Erythroblast (primary cell): Measurements from ENCODE around the gene PALLD.

Experiments used
- DNase-seq, 2 experiments: peaks; one replicate each; lab custom pipeline; 2025; lab: John Stamatoyannopoulos, UW
- GATA1 ChIP-seq: IDR thresholded peaks from 2 replicates; pipeline ENCODE4 v1.6.1; 2011; ENCODE audit warnings: low read depth, mild to moderate bottlenecking, control low read depth, low read length, moderate library complexity
- POLR2A ChIP-seq: IDR thresholded peaks from 2 replicates; pipeline ENCODE4 v1.6.1; 2011; ENCODE audit warnings: mild to moderate bottlenecking, low read length

Gene PALLD

DNA sequence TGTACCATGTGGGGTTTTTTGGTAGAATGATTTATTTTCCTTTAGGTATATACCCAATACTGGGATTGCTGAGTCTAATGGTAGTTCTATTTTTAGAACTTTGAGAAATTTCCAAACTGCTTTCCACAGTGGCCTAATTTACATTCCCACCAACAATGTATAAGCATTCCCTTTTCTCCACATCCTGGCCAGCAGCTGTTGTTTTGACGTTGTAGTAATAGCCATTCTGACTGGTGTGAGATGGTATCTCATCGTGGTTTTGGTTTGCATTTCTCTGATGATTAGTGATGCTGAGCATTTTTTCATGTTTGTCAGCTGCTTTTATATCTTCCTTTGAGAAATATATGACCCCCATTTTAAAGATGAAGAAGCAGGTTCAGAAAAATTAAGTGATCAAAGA is 359.5 kb downstream of the PALLD start:
- TF ChIP-seq POLR2A, result no peak
- TF ChIP-seq GATA1, result no peak
- no peak for DNase-seq

- no peak for DNase-seq
These were observed 360.2 kb downstream of the PALLD start for GRCh38 chr4:168857009-168857408.

GRCh38 chr4:168857546-168858314 is 360.9 kb downstream of the PALLD start:
- DNase-seq, result no peak
- TF ChIP-seq GATA1, result no peak
- TF ChIP-seq POLR2A, result no peak

More at GRCh38 chr4:168857009-168857408, 360.2 kb downstream of the PALLD start:
- TF ChIP-seq POLR2A, result no peak
- TF ChIP-seq GATA1, result no peak

DNA sequence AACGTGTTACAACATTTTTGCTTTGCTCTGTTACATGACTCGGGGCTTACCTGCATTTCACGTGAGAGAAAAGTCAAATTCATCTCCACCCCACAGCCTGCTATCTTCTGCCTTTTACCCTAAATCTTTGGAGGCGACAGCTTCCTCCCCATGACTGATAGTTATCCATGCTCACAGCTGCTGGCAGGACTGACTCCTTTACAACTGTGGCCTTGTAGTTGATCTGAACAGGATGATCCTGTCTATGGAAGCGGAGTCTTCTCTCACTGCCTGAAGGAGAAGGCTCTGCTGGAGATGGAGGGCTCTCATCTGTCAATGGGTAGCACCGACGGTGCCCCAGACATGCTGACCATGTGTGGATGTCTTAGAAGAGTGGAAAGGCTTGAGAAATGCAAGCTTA is 362.2 kb downstream of the PALLD start:
- TF ChIP-seq GATA1, result no peak
- TF ChIP-seq POLR2A, result no peak
- DNase-seq, result no peak

DNA sequence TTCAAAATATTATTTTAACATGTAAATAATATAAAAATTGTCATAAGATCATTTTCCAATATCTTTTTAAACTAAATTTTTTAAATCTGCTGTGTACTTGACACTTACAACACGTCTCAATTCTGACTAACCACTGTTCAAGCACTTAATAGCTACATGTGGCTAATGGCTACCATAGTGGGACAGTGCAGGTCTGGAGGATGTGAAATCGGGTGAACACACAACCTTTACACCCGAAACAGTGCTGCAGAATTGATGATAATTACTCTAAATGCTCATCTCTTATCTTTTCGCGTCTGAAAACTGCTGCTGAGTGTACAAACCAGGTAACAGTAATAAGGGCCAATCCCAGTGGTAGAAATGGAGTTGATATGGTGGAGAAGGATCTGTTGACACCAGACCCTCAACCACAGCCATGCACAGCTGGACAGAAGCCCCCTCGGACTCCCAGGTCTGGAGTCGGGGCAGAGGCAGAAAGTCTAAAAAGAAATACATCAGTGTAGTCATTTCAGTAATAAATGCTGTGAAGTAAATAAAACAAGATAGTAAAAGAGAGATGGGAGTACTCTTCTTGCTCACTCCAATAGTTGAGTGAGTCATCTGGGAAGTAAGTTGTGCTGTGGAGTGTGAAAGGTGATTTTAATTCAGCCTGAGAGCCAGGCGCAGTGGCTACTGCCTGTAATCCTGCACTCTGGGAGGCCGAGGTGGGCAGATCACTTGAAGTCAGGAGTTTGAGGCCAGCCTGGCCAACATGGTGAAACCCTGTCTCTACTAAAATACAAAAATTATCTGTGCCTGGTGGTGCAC is 363.2 kb downstream of the PALLD start:
- TF ChIP-seq POLR2A (no peak), GATA1 (no peak)

GRCh38 chr4:168860827-168861226 is 364.0 kb downstream of the PALLD start:
- TF ChIP-seq POLR2A, result no peak
- TF ChIP-seq GATA1, result no peak
- DNase-seq, result no peak

More for the DNA sequence above, 363.2 kb downstream of the PALLD start:
- DNase-seq, result no peak

DNA sequence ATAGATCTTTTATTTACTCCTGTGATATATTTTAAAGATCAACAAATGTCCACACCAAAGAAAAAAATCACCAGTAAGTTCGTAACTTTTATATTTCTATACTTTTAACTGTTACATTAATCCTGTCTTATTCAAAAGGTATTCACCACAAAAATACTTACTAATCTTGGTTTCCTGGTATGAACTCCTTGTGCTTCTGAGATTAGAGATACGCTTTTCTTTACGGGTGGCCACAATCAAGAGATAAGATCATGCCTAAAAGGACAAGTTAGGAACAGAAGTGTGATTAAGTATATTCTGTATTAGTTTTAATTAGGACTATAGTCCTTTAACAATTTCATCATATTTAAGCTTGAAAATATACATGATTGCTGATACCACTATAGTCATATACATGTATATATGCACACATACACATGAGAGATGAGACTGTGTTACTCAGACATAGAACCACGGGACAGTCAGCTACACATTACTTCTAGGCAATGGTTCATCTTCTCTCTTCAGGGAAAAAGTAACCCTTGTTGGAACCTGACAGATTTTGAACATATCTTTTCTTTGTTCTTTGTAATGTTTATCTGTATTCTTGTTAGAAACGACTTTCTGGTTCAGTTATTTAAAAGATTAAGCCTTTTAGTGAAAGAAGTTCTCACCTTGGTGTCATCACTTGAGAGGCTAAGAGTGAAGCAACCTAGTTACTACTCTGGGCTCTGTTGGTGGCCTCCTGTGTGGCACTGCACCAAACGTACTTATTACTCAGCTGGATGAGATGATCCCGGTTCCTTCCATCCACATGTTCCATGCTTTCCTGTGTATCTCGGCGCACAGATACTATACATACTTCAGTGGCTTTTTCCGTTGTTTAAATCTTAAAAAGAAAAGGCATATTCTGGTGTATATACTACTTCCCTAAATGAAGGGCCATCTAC is 367.1 kb downstream of the PALLD start:
- TF ChIP-seq POLR2A (no peak), GATA1 (no peak)
- no peak for DNase-seq

GRCh38 chr4:168864821-168865541 is 368.1 kb downstream of the PALLD start:
- TF ChIP-seq GATA1 (no peak), POLR2A (no peak)
- no peak for DNase-seq

DNA sequence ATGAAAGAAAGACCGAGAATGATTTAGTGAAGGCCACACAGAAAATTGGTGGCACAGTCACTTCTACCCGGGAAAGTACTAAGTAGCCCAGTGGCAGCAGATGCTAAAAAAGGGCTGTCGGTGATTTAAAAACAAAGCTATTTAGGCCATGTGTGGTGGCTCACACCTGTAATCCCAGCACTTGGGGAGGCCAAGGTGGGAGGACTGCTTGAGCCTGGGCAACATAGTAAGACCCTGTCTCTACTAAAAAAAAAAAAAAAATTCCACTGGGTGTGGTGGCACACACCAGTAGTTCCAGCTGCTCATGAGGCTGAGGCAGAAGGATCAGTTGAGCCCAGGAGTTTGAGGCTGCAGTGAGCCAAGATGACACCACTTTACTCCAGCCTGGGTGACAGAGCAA is 369.0 kb downstream of the PALLD start:
- no peak for TF ChIP-seq POLR2A
- no peak for TF ChIP-seq GATA1

GRCh38 chr4:168866635-168867034 is 369.8 kb downstream of the PALLD start:
- DNase-seq, result no peak
- TF ChIP-seq POLR2A (no peak), GATA1 (no peak)

More for the DNA sequence above, 369.0 kb downstream of the PALLD start:
- no peak for DNase-seq

- no peak for DNase-seq
- no peak for TF ChIP-seq POLR2A
- TF ChIP-seq GATA1, result no peak
These were observed 370.3 kb downstream of the PALLD start for GRCh38 chr4:168867128-168867527.

DNA sequence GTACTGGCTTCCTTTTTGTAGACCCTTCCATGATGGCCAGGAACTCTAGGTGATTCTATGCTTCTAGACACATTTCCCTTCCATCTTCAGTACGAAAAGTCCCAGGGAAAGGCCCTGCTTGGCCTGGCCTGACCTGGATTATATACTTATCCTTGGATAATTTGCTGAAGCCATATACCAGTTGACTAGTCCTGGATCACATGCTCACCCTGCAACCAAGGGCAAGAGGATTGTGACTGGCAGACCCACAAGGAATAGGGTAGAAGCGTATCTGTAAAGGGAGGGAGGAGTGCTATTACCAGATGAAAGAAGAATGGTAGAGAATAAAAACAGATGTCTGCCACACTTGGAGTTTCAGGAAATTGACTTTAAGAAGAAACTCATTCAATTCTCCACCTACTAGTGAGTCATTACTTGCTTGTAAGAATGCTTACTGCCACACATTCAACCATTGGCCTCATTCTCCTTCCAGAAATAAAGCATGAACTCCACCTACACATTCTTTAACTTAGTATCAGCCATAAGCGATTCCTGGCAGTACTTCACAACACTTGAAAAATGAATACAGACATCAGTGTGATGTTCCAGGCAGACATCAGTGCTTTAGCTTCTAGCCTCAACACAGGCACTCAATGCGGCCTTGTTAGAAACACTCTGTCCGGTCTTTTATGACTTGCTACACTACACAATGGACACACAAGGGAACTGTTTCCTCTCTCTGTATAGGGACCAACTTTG is 371.4 kb downstream of the PALLD start:
- TF ChIP-seq GATA1, result no peak
- no peak for TF ChIP-seq POLR2A
- no peak for DNase-seq
